B cell (primary cell): ENCODE measurements around the gene JMY.

ENCODE experiments used
- CTCF ChIP-seq: fragments of 200-600 bp; IDR thresholded peaks from one replicate; pipeline ENCODE4 v1.8.0; 2022; ENCODE audit warnings: antibody characterized with exemption, mild to moderate bottlenecking
- EZH2 ChIP-seq: IDR thresholded peaks from 2 replicates; pipeline ENCODE4 v1.6.1; 2012; ENCODE audit warnings: borderline replicate concordance, low read depth, mild to moderate bottlenecking, moderate library complexity, low read length; ENCODE audit not compliant: insufficient read depth, poor library complexity, severe bottlenecking

- TF ChIP-seq CTCF (no peak), EZH2 (no peak)
These were observed 4.6 kb downstream of the JMY start for GRCh38 chr5:79240561-79240960.
